ENCODE data around the gene GMDS.

The GMDS gene

DNA sequence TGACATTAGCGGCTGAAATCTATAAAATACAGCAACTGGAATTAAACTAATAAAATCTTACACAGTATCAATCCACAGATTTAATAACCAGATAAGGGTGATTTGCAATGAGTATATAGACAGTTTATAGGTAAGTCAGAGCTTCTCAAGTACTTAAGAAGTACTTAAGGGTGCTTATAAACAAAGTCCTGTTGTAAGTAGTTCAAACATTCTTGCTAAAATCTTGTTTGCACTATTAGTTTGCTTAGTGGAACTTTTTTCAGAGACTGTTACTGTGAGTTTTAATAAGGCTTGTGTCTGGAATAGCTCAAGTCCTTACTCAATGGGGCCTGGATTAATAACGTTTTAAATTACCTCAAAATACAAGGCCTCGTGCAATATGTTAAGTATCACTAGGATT, 240.5 kb downstream of the GMDS start:
- in situ Hi-C loops (cut with HindIII; ENCODE audit: low sequenced_read_pairs) = no loop called here

DNA sequence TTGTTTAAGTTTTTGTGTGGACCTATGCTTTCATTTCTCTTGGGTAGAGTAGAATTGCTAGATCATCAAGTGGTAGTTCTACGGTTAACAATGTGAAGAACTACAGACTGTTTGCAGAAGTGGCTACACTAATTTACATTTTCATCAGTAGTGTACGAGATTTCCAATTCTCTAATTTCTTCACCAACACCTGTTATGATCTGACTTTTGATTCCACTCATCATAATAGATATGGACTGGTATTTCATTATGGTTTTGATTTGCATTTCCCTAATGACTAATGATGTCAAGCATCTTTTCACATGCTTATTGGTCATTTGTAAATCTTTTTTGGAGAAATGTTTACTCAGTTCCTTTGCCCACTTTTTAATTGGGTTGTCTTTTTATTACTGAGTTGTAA, 244.4 kb downstream of the GMDS start:
- in situ Hi-C loops (cut with HindIII; ENCODE audit: low sequenced_read_pairs) = no loop called here

DNA sequence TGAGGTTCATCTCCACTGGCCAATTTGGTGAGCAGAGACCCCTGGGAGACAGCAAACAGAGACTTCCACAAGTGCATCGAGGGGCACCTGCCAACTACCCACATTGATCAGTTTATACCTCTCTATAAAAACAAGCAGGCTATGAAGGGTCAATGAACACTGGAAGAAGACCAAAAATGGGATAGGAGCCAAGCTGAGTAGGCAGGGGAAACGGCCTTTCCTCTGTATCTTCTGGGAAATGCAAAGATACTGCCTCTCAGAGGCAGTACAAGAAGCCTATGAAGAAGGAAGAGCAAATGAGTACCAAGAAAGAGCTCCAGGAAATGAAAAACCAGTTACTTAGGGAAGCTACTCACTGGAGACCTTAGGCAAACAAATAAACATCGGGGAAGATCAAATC, 247.7 kb downstream of the GMDS start:
- in situ Hi-C loops (cut with HindIII; ENCODE audit: low sequenced_read_pairs) = no loop called here

DNA sequence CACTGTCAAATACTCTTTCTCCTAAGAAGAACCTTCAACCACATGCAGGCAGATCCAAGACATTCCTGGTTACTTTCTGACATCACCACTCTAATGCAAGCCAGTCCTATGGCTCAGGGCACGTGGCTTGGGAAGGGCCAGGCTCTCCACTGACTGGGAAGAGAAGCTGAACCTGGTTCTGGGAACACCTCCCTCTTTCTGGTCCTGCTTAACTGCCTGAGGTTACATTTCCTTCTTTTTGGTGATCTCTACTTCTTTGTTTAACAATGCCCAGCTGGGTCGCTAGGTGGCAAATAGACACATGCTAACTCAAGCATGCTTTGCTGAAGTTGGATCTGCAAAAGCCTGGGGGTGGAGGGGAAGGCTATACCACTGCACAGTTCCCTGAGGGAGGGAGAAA, 249.8 kb downstream of the GMDS start:
- in situ Hi-C loops (cut with HindIII; ENCODE audit: low sequenced_read_pairs) = no loop called here

DNA sequence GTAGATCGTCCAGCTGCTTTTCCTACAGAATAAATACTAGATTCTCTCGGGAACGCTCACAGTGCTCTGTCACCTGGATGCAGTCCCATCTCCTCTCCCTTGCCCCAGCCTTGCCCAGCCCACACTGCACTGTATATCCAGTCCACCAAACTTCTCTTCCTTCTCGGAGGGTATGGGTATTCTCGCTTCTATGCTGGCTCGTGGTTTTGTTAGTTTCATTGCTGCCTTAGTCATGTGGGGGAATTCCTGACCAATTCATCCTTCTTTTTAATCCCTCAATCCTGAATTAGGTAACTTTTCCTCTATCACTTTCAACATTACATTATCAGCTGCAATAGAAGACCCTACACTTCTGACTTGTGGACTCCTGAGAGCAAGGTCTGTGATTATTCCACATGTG, 252.4 kb downstream of the GMDS start:
- in situ Hi-C loops (cut with HindIII; ENCODE audit: low sequenced_read_pairs) = no loop called here

DNA sequence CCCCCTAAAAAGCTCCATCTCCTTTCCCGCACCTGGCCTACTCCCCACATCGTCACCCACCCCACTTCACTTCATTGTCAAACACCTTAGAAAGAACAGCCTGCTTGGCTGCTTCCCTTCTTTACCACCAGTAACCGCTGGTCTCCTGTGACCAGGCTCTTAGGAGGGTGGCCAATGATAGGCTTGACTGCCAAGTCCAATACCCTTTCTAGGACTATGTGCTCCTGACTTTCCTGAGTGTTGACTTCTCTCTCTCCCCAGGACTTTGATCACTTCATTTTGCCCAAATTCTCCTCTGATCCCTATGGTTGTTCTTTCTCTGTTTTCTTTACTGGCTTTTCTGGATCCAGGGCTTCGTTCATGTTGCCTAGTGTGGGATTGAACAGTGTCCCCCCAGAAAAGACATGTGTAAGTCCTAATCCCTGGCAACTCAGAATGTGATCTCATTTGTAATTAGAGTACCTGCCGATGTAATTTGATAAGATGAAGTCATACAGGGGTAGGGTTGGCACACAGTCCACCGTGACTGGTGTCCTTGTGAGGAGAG, 254.0 kb downstream of the GMDS start:
- in situ Hi-C loops (cut with HindIII; ENCODE audit: low sequenced_read_pairs) = no loop called here

DNA sequence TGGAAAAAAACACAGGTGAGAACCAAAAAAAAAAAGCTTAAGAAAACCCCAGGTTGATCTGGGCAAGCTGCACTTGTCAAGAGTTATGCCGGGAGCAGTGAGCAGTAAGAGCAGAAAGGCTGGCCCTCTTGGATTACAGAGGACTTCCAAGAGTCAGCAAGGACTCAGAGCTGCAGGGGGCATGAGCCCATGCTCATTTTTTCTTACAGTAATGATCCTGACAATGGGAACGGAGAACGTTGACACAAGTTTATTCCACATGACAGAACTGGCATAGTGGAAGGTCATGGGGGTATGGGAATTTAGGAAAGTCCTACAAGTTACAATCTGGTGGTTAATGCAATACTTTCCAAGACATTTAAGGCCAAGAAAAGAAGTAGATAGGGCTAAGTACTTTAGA, 256.6 kb downstream of the GMDS start:
- in situ Hi-C loops (cut with HindIII; ENCODE audit: low sequenced_read_pairs) = no loop called here

DNA sequence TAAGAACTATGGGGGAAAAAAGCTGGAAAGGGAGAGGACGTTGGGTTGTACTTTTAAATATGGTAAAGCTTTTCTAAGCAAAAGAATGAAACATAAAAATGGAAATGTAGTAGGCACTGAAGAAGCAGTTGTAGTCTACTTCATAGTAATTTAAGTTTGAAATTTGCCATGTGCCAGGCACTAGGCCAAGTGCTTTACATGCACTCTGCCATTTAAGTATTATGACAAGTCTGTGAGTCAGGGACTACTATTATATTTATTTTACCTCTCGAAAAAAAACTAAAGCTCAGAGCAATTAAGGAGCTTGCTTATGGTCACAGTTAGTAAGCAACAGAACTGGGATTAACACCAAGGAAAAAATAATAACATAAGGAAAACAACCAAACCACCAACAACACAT, 257.8 kb downstream of the GMDS start:
- in situ Hi-C loops (cut with HindIII; ENCODE audit: low sequenced_read_pairs) = no loop called here

DNA sequence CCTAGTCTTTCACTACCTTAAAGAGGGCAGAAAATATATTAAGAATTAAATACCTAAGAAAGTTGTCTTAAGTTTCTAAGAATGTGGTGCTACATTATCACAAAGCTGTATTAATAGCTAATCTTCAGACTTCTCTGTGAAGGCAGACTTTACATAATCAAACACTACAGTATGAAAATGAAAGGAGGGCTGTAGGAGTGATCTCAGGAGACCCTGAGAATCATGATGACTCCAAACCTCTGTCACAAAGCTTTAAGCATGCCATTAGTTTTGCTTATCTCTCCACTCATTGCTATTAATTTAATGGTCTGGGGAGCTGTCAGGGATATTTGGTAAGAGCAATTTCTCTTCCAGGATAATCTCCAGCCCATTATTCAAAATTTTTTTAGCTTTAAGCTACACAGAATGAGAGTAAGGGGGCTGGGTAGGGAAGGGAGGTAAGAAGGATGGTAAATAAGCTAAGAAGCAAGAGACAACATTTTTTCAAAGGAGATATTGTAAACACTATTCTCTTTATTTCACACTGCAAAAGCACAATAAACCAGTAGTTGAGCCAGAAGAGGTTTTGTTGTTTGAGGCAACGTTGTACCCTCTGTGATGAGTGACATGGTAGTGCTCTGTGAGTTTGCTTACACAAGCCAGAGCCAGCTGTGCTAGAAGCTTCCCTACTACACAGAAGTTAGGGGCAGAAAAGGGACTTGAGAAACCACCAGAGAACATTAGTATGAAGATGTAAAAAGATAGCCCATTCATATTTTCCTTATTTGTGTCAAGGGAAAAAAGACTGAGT, 258.8 kb downstream of the GMDS start:
- in situ Hi-C loops (cut with HindIII; ENCODE audit: low sequenced_read_pairs) = no loop called here

DNA sequence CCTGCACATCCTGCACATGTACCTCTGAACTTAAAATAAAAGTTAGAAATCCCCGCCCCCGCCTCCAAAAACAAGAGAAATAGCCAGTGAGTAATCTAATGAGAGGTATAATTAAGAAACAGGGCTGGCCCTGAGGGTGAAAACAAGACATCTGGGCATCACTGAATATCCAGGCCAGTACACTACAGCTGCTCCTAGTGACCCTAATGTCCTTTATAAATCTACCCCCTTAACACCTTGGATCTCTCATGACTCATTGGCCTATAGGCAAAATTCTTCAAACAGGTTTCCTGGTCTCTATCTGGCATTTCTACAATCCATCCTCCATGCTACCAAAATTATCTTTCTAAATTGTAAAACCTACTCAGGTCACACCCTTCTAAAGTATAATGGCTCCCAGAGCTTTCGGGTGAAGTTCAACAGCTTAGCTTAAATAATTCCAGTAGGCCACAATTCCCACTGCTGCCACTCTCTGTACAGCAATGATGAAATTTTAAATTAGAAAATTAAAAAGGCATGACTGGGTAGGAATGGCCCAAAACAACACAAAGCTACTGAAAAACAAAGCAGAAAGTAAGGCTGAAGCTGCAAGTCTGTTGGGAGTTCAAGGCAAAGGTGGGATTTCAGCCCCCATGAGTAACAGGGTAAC, 260.9 kb downstream of the GMDS start:
- in situ Hi-C loops (cut with HindIII; ENCODE audit: low sequenced_read_pairs) = no loop called here

DNA sequence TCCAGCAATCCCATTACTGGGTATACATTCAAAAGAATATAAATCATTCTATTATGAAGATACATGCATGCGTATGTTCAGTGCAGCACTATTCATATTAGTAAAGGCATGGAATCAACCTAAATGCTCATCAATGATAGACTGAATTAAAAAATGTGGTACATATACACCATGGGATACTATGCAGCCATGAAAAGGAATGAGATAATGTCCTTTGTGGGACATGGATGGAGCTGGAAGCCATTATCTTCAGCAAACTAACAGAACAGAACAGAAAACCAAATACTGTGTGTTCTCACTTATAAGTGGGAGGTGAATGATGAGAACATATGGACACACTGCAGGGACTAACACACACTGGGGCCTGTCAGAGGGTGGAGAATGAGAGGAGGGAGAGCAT, 261.6 kb downstream of the GMDS start:
- in situ Hi-C loops (cut with HindIII; ENCODE audit: low sequenced_read_pairs) = no loop called here

DNA sequence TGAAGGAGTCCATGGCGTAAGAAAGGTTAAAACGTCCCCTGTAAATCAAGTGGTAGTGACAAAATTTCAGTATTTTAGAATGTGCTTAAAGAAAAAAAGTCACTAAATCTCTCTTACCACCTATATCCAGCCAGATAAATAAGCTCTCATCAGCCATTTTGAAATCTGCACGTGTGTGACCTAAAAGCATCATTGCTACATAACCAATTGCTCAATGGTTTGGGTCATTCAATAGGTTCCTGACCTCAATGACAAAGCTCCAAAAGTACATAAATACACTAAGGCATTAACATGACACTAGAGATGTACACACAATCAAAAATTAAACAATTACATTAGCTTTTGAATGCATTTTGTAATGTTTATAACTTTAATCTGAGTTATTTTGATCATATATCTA, 272.4 kb downstream of the GMDS start:
- in situ Hi-C loops (cut with HindIII; ENCODE audit: low sequenced_read_pairs) = no loop called here

DNA sequence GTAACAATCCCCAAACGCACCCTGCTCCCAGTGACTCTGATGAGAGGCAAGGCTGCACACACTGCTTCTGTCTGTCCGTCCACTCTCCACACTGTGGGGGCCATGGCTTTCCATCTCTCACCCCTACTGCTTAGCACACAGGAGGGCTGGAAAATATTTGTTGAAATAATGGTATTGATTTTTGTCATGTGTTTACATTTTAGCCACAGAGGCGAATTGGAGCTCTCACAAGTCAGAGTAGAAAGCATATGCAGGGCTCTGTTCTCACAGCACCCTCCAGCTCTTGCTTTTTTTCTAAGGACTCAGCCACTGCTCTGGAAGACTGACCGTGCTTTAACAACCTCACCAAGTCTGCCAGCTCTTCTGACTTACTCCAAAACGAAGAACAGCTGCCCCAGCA, 273.8 kb downstream of the GMDS start:
- in situ Hi-C loops (cut with HindIII; ENCODE audit: low sequenced_read_pairs) = no loop called here

DNA sequence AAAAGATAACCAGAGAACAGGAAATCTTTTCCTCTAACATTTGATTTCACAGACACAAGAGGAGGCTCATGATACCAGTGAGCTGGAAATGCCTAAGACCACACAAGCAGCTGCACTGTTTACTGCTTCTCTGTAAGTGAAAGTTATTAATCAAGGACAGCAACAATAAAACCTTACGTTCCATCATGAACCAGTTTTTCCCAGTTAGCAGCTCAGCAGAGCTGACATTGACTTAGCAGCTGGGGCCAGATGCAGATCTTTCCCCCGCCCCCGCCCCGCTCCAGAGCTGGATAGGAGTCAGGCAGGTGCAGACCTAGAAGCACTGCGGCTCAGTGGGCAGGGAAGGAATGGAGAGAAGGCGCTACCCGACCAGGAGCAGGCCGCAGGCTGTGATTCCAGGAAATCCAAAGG, 275.2 kb downstream of the GMDS start:
- in situ Hi-C loops (cut with HindIII; ENCODE audit: low sequenced_read_pairs) = no loop called here

DNA sequence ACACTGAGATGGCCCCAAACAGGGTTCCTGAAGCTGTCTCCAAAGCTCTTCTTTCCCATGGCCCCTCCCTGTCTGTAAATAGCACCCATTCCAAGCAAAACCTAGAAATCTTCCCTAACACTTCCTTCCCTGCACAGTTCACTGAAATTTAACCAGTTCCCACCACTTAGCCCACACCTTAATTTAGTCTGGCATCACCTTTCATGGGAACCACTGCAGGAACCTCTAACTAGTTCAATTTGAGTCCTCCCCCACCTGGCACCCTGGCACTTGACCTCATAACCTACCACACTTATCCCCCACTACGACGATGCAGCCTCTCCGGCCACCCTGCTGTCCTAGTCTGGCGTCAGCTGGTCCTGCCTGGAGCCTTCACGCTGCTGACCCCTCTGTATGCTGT, 278.7 kb downstream of the GMDS start:
- in situ Hi-C loops (cut with HindIII; ENCODE audit: low sequenced_read_pairs) = no loop called here

DNA sequence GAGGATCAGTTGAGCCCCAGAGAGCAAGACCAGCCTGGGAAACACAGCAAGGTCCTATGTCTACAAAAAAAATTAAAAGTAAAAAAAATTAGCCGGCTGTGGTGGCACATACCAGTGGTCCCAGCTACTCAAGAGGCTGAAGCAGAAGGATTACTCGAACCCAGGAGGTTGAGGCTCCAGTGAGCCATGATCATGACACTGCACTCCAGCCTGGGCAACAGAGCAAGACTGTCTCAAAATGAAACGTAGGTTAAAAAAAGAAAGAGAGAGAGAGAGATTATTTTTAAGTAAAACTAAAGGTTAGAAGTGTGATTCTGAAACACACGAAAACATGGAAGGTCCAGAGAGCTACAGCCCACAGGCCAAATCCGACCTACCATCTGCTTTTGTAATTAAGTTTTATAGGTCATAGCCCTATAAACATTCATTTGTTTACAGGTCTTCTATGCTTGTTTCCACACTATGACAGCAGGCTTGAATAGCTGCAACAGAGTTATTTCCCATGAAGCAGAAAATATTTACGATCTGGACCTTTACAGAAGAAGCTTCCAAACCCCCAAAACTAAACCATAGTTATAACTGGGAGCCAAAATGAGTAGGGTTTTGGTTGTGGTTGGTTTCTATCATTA, 279.7 kb downstream of the GMDS start:
- in situ Hi-C loops (cut with HindIII; ENCODE audit: low sequenced_read_pairs) = no loop called here

DNA sequence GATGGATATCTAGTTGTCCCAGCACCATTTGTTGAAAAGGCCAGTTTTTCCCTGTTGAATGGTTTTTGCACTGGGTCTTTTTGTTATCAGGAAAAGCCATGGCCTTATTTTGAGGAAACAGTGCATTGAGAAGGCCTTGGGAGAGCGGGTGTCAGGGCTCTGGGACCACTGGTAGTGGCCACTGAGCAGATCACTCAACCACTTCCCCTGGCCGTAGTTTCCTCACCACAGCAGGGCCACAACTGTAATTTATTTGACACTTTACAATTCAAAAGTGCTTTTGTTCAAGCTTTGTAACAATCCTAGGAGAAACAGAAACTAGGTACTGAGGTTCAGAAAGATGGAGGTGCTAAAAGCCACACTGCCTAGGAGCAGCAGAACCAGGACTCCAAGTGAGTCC, 281.8 kb downstream of the GMDS start:
- in situ Hi-C loops (cut with HindIII; ENCODE audit: low sequenced_read_pairs) = no loop called here

DNA sequence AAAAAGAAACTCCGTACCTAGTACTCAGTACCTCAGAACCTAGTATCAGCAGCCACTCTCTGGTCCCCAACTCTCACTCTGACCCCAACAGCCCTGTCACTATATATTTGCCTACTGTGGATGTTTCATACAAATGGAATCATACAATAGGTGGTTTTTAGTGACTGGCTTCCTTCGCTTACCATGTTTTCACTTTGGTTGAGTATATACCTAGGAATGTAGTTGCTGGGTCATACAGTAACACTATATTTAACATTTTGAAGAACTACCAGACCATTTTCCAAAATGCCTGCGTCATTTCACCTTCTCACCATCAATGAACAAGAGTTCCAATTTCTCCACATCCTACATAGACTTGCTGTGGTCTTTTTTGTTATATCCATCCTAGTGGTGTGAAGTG, 283.2 kb downstream of the GMDS start:
- in situ Hi-C loops (cut with HindIII; ENCODE audit: low sequenced_read_pairs) = no loop called here

DNA sequence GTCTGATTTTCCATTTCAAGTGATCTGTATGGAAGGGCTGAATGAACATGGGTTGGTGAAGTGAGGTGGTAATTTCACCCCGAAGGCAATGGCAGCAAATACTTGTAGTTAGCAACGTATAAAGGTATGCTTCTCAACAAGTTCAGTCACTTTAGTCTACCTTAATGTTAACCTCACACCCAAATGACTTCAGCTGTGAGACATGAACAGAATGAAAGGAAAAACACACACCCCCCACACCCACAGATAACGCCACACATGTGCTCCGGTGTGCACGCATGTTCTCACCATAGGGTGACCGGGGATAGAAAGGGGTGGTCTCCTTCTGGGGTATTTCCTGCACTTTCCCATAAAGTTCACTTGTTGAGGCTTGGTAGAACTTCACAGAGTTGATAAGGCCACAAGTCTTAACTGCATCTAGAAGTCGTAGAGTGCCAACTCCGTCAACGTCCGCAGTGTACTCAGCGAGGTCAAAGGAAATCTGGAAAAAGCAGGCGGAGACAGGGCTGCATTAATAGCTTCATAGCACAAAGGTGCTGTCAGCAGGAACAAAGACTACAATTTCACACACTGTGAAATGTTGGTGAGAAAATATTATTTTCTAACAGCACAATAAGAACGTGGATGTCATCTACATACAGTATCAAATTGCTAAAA, 284.8 kb downstream of the GMDS start:
- in situ Hi-C loops (cut with HindIII; ENCODE audit: low sequenced_read_pairs) = no loop called here

DNA sequence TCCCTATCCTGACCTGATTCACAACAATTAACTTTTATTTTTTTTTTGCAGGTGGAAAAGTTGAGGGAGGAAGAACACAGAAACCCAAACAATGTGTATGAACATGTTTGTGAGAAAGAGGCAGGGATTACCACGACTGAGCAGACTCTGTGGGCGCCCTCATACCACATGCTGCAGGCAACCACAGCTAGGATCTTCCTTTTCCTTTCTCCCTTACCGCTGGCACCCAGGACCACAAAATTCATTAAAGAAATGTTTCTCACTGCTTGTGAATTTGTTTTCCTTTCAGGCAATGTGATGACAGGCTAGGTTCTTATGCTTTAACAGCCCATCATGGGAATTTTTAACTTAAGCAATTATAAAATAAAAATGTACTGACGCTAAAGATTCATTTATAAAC, 287.1 kb downstream of the GMDS start:
- in situ Hi-C loops (cut with HindIII; ENCODE audit: low sequenced_read_pairs) = no loop called here

DNA sequence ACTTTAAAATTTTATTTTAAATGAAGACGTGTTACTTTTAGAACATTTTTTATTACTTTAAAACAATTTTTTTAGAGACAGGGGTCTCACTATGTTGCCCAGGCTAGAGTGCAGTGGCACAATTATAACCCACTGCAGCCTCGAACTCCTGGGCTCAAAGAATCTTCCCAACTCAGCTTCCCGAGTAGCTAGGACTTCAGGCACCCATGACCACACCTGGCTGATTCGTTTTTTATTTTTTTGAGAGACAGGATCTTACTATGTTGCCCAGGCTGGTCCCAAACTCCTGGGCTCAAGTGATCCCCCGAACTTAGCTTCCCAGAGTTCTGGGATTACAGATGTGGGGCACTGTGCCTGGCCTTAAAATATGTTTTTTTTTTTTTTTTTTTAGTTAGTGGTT, 287.7 kb downstream of the GMDS start:
- in situ Hi-C loops (cut with HindIII; ENCODE audit: low sequenced_read_pairs) = no loop called here
